GM21515 (cell line): ENCODE data around the gene CEL.
"Not testable (repeated sequence)": the region's sequence is repeated elsewhere in the genome, so short reads cannot be mapped to it uniquely, and the experiment has no call there.

Experiments used
- ATAC-seq: cut with Tn5 transposase; IDR thresholded peaks from one replicate; pipeline ENCODE4 v1.9.1; 2021; ENCODE audit not compliant: unreplicated experiment

Gene CEL

DNA sequence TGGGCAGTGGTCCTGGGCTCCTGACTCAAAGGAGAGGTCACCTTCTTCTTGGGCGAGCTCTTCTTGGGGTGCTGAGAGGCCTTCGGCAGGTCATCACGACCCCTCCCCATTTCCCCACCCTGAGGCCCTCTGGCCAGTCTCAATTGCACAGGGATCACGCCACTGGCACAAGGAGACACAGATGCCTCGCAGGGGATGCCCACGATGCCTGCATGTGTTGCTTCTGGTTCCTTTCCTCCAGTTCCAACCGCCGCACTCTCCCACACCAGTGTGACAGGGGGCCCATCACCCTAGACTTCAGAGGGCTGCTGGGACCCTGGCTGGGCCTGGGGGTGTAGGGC lies 1.3 kb downstream of the CEL start:
- ATAC-seq, result no peak

GRCh38 chr9:133063500-133064231 lies 1.9 kb downstream of the CEL start:
- no peak for ATAC-seq

GRCh38 chr9:133064241-133065069 lies 2.7 kb downstream of the CEL start:
- no peak for ATAC-seq

DNA sequence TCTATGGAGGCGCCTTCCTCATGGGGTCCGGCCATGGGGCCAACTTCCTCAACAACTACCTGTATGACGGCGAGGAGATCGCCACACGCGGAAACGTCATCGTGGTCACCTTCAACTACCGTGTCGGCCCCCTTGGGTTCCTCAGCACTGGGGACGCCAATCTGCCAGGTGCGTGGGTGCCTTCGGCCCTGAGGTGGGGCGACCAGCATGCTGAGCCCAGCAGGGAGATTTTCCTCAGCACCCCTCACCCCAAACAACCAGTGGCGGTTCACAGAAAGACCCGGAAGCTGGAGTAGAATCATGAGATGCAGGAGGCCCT lies 3.2 kb downstream of the CEL start:
- no peak for ATAC-seq

- ATAC-seq, result no peak
These were observed 4.6 kb downstream of the CEL start for GRCh38 chr9:133066181-133066983.

DNA sequence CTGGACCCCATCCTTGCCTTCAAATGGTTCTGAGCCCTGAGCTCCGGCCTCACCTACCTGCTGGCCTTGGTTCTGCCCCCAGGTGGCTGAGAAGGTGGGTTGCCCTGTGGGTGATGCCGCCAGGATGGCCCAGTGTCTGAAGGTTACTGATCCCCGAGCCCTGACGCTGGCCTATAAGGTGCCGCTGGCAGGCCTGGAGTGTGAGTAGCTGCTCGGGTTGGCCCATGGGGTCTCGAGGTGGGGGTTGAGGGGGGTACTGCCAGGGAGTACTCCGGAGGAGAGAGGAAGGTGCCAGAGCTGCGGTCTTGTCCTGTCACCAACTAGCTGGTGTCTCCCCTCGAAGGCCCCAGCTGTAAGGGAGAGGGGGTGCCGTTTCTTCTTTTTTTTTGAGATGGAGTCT lies 5.2 kb downstream of the CEL start:
- ATAC-seq, result no peak

- ATAC-seq, result no peak
These were observed 6.0 kb downstream of the CEL start for GRCh38 chr9:133067813-133068212.

DNA sequence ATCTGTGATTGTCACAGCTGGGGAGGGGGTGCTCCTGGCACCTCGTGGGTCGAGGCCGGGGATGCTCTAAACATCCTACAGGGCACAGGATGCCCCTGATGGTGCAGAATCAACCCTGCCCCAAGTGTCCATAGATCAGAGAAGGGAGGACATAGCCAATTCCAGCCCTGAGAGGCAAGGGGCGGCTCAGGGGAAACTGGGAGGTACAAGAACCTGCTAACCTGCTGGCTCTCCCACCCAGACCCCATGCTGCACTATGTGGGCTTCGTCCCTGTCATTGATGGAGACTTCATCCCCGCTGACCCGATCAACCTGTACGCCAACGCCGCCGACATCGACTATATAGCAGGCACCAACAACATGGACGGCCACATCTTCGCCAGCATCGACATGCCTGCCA lies 6.7 kb downstream of the CEL start:
- not testable (repeated sequence) for ATAC-seq

DNA sequence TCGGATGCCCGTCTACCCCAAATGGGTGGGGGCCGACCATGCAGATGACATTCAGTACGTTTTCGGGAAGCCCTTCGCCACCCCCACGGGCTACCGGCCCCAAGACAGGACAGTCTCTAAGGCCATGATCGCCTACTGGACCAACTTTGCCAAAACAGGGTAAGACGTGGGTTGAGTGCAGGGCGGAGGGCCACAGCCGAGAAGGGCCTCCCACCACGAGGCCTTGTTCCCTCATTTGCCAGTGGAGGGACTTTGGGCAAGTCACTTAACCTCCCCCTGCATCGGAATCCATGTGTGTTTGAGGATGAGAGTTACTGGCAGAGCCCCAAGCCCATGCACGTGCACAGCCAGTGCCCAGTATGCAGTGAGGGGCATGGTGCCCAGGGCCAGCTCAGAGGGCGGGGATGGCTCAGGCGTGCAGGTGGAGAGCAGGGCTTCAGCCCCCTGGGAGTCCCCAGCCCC lies 8.8 kb downstream of the CEL start:
- not testable (repeated sequence) for ATAC-seq

DNA sequence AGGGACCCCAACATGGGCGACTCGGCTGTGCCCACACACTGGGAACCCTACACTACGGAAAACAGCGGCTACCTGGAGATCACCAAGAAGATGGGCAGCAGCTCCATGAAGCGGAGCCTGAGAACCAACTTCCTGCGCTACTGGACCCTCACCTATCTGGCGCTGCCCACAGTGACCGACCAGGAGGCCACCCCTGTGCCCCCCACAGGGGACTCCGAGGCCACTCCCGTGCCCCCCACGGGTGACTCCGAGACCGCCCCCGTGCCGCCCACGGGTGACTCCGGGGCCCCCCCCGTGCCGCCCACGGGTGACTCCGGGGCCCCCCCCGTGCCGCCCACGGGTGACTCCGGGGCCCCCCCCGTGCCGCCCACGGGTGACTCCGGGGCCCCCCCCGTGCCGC lies 9.2 kb downstream of the CEL start:
- ATAC-seq, result not testable (repeated sequence)

DNA sequence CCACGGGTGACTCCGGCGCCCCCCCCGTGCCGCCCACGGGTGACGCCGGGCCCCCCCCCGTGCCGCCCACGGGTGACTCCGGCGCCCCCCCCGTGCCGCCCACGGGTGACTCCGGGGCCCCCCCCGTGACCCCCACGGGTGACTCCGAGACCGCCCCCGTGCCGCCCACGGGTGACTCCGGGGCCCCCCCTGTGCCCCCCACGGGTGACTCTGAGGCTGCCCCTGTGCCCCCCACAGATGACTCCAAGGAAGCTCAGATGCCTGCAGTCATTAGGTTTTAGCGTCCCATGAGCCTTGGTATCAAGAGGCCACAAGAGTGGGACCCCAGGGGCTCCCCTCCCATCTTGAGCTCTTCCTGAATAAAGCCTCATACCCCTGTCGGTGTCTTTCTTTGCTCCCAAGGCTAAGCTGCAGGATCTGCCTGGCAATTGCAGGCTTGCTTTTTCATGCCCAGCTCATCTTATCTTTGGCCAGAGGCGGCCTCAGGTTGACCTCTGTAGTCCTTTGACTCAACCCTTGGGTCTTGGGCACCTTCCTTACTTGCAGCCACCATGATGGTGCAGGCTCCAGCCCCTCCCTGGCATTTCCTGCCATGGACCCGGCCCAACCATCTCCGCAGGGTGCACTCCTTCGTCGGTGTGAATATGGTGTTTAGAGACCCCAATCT lies 9.8 kb downstream of the CEL start:
- ATAC-seq, result no peak

DNA sequence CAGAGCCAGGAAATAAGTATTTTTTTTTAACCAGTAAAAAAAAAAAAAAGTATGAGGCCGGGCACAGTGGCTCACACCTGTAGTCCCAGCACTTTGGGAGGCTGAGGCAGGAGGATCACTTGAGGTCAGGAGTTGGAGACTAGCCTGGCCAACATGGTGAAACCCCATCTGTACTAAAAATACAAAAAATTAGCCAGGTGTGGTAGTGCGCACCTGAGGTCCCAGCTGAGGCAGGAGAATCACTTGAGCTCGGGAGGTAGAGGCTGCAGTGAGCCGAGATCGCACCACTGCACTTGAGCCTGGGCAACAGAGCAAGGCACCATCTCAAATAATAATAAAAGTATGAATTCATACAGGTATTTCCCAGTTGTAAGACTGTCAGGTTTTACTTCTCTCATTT lies 10.4 kb downstream of the CEL start:
- ATAC-seq, result not testable (repeated sequence)

DNA sequence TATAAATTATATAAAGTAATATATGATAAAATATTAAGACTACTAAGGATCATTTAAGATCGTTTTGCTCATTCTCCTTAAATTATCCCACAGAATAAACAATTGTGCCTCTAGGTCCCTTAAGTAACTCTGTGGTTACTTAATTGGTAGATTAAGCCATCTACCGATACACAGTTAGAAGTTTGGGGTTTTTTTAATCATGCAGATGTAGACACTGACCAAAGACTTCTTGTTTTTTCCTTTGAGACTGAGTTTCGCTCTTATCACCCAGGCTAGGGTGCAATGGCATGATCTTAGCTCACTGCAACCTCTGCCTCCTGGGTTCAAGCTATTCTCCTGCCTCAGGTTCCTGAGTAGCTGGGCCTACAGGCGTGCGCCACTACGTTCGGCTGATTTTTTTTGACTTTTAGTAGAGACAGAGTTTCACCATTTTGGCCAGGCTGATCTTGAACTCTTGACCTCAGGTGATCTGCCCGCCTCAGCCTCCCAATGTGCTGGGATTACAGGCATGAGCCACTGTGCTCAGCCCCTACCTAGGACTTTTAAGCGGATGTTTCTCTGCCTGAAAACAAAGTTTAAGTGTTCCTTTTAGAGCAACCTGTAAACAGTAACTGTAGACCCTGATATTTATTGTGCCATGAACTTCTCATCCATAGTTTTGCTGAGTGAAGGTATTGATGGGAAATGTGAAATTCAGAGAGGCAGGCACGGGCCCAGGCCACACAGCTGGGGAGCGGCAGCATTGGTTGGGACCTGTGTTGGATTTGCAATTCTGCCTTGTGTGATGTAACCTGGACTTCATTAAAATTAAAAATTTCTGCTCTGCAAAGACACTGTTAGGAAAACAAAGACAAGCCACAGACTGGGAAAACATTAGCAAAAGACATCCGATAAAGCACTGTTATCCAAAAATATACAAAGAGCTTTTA lies 11.6 kb downstream of the CEL start:
- ATAC-seq, result no peak

DNA sequence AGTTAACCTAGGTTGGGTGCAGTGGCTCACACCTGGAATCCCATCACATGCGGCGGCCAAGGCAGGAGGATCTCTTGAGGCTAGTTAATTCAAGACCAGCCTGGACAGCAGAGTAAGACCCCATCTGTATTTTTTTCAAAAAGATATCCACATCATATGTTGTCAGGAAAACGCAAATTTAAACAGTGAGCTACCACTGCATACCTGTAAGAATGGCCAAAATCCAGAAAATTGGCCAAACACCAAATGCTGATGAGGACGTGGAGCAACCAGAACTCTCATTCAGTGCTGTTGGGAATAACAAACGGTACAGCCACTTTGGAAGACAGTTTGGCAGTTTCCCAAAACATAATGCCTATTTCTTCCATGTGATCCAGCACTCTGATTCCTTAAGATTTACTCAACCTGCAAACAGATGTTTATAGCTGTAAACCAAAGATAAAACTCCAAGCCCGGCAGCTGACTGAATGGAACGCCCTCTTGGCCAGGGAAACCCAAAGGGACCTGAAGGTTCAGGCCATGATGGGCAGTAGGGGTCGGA lies 12.4 kb downstream of the CEL start:
- ATAC-seq, result no peak

- no peak for ATAC-seq
These were observed 14.3 kb downstream of the CEL start for GRCh38 chr9:133075925-133076630.

DNA sequence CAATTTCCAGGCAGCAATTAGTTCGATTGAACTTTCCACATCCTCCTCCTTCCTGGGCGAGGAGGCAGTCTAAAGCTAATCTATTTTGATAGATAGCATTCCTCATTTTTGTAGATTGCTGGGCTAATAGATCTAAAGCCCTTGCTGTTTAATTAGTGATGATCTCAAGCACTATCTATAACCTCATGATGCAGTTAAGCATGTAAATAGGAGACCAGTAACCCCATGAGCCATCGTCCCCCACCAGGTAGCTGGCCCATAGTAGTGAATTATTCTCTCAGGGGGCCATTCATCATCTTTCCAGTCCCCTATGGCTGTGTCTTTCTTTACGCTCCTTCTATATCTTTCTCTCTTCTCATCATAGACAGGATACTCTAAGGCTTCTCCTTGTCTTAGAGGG lies 14.9 kb downstream of the CEL start:
- no peak for ATAC-seq

GRCh38 chr9:133078486-133078885 lies 16.7 kb downstream of the CEL start:
- no peak for ATAC-seq

DNA sequence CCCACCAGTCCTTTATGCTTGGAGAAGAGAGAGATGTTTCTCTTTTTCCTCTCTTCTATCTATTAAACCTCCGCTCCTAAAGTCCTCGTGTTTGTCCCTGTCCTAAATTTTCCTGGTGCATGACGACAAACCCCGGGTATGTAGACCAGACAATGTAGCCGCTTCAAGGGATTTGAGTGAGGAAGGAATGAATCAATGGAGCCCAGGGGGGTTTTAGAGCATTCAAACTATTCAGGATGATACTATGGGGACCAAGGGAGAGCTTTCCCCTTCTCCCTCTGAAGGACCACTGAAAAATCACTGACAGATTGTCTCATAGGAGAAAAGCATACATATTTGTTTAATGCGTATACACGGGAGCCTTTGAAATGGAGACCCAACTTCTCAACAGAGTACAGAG lies 18.4 kb downstream of the CEL start:
- no peak for ATAC-seq
